ENCODE data around the gene S100A5. TPM values are rescaled to one million over a fixed set of nuclear protein-coding genes. Genes with fewer than 3 reads are reported as not detected.
"Not testable (repeated sequence)": the region's sequence is repeated elsewhere in the genome, so short reads cannot be mapped to it uniquely, and the experiment has no call there.

The S100A5 gene
- total RNA-seq, 1 experiment from 2014 or later = not detected

DNA sequence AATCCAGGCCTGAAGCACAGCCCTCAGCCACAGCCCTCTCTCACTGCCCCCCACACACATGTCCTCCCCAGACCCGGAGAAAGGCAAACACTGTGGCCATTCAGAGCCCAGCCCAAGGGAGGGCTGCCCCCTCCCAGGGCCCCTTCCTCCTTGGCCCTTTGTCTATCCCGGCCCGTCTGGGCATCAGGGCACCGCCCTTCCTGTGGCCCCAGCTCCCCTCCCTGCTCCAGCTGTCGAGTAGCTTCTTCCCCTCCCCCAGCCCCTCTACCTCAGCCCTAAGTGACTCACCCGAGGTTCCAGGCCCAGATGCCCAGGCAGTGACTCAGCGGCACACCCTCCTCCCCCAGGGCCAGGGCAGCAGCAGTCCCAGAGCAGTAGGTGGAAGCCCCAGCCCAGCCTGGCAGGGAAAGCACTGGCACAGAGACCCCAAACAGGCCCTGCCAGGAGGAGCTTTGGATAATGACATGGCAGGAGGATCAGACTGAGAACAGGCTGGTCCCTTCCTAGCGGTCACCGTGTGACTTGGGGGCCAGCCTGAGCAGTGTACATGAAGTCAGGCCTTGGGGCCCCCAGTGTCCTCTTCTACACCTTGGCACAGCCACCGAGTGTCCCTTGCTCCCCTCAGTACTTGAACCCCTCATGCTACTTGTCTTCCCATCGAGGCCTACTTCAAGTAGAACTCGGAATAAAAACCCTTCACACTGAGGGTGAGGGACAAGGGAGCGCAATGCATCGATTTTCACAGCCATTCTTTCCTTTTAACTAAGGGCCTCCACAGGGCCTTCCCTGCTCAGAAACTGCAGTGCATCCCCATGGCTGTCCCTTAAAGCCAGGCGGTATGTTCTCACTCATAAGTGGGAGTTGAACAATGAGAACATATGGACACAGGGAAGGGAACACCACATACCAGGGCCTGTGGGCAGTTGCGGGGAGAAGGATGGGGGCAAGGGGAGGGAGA, 26.0 kb upstream of the S100A5 start:
- CTCF ChIA-PET = interaction anchor here (0.6 to 2.1 kb wide), 16 partner anchors 11 to 106 kb away, joined by 3 to 61 read pairs (median 6); partner anchors contain the start of genes CHTOP, S100A13, S100A16 and S100A4
- peaks cover 63% of the 10 kb centered on the region for H3K4me1 Mint-ChIP-seq (ENCODE audit: low read depth, unreplicated experiment)

DNA sequence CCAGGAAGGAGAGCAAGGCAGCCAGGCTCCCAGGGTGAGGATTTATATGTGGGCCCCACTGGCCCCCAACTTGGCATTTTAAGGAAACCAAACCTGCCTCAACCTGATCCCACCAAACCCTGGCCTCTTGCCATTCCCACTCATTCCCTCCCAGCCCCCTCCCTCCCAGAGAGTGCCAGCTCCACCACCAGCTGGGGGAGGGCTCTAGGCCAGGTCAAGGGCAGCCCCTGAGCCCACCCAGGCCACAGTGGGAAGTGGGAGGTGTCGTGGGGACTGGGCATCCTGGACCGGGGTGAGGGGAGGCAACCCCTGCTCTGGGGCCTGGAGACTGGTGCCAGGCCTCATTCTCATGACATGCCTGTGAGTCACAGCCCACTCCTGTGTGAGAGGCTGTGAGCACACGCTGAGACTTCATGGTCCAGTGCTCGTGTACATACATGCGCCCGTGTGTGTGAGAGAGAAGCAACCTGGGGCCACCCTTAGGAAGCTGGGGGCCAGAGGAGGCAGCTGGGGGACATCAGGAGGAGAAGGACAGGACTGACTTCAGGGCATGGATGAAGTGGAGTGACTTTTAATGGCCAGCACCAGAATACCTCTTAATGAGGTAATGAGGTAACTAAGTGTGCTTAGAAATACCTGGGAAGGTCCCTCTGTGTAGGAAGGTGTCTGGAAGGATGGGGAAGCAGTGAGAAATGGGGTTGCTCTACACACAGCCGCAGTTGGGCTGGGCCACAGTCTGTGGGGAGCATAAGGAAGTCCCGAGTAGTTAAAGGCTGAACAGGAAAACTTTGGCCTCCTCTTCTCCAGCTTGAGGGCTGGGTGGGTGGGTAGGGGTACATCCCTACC, 25.0 kb upstream of the S100A5 start, which contains the start of gene S100A2:
TSS of gene S100A2 (minus strand) at position 316 of the 846 bp plus-strand sequence. CDS start 1,967 bp downstream, outside the sequence.
- intact Hi-C loops (cut with micrococcal nuclease; ENCODE audit: unreplicated experiment) = loop anchor here (5.0 kb wide), 1 partner anchor 213 kb away; no protein-coding TSS in a partner anchor
- BruUV-seq (replicated peaks) = TSS peak; percentile 16
- CTCF ChIA-PET = interaction anchor here (0.6 to 2.1 kb wide), 16 partner anchors 10 to 107 kb away, joined by 3 to 61 read pairs (median 6); partner anchors contain the start of genes CHTOP, S100A13, S100A16 and S100A4
- Mint-ChIP-seq H3K4me1 (ENCODE audit: low read depth, unreplicated experiment) (peaks cover 59% of the 10 kb centered on the region), H3K9me3 (ENCODE audit: low read depth, unreplicated experiment) (no peaks in the 10 kb centered on the region), H3K27ac (ENCODE audit: unreplicated experiment) (peak within 1 kb of the TSS; percentile 96), H3K36me3 (ENCODE audit: insufficient read depth, unreplicated experiment) (peaks cover 44% of the 10 kb centered on the region), H3K27me3 (ENCODE audit: unreplicated experiment) (no peaks in the 10 kb centered on the region), H3K4me3 (ENCODE audit: low read depth, unreplicated experiment) (peak within 1 kb of the TSS; percentile 36)
- TF ChIP-seq, protein P1, sequence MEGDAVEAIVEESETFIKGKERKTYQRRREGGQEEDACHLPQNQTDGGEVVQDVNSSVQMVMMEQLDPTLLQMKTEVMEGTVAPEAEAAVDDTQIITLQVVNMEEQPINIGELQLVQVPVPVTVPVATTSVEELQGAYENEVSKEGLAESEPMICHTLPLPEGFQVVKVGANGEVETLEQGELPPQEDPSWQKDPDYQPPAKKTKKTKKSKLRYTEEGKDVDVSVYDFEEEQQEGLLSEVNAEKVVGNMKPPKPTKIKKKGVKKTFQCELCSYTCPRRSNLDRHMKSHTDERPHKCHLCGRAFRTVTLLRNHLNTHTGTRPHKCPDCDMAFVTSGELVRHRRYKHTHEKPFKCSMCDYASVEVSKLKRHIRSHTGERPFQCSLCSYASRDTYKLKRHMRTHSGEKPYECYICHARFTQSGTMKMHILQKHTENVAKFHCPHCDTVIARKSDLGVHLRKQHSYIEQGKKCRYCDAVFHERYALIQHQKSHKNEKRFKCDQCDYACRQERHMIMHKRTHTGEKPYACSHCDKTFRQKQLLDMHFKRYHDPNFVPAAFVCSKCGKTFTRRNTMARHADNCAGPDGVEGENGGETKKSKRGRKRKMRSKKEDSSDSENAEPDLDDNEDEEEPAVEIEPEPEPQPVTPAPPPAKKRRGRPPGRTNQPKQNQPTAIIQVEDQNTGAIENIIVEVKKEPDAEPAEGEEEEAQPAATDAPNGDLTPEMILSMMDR (IDR thresholded peaks at IDR 0.05; ENCODE audit: unreplicated experiment) = no peak
- peak; percentile 63 for DNase-seq

More for the DNA sequence above, 26.0 kb upstream of the S100A5 start:
- TF ChIP-seq, protein P1 (IDR thresholded peaks at IDR 0.05; ENCODE audit: unreplicated experiment) = no peak
- intact Hi-C loops (cut with micrococcal nuclease; ENCODE audit: unreplicated experiment) = loop anchor here (5.0 kb wide), 1 partner anchor 214 kb away; no protein-coding TSS in a partner anchor
- DNase-seq = peak; percentile 100
- peak overlapping the region; percentile 96 for H3K27ac Mint-ChIP-seq (ENCODE audit: unreplicated experiment)
- H3K27me3 Mint-ChIP-seq (ENCODE audit: unreplicated experiment) = no peaks in the 10 kb centered on the region
- H3K36me3 Mint-ChIP-seq (ENCODE audit: insufficient read depth, unreplicated experiment) = peaks cover 46% of the 10 kb centered on the region
- peak overlapping the region; percentile 36 for H3K4me3 Mint-ChIP-seq (ENCODE audit: low read depth, unreplicated experiment)
- H3K9me3 Mint-ChIP-seq (ENCODE audit: low read depth, unreplicated experiment) = no peaks in the 10 kb centered on the region
- BruUV-seq (replicated peaks) = TSS peak; percentile 83

DNA sequence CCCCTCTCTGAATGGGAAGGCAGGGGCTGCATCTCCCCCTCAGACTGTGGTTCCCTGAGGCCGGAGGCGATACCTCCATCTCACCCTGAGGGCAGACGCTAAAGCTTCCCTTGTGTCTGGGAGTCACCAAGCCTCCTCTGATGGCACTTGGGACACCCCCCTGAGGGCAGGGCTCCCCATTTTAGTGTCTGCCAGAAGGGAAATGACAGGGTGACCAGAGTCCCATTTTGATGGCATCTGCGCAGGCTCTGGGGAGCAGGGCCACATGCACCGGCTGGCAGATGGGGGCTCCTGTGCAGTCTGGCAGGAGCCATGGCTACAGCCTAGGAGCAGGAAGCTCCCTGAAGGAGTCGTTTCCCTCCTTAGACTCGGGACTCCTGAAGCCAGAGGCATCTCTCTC, 23.3 kb upstream of the S100A5 start:
- no peak overlapping the region for H3K4me3 Mint-ChIP-seq (ENCODE audit: low read depth, unreplicated experiment)
- no peaks in the 10 kb centered on the region for H3K9me3 Mint-ChIP-seq (ENCODE audit: low read depth, unreplicated experiment)
- CTCF ChIA-PET = interaction anchor here (1.5 kb wide), 1 partner anchor 27 kb away, joined by 3 read pairs; no protein-coding TSS in a partner anchor
- TF ChIP-seq, protein P1 (IDR thresholded peaks at IDR 0.05; ENCODE audit: unreplicated experiment) = no peak
- no peaks in the 10 kb centered on the region for H3K27me3 Mint-ChIP-seq (ENCODE audit: unreplicated experiment)
- intact Hi-C loops (cut with micrococcal nuclease; ENCODE audit: unreplicated experiment) = no loop called here
- H3K36me3 Mint-ChIP-seq (ENCODE audit: insufficient read depth, unreplicated experiment) = peaks cover 39% of the 10 kb centered on the region
- peaks cover 41% of the 10 kb centered on the region for H3K4me1 Mint-ChIP-seq (ENCODE audit: low read depth, unreplicated experiment)
- peak overlapping the region; percentile 28 for H3K27ac Mint-ChIP-seq (ENCODE audit: unreplicated experiment)
- BruUV-seq (replicated peaks) = no TSS peak
- no peak for DNase-seq

DNA sequence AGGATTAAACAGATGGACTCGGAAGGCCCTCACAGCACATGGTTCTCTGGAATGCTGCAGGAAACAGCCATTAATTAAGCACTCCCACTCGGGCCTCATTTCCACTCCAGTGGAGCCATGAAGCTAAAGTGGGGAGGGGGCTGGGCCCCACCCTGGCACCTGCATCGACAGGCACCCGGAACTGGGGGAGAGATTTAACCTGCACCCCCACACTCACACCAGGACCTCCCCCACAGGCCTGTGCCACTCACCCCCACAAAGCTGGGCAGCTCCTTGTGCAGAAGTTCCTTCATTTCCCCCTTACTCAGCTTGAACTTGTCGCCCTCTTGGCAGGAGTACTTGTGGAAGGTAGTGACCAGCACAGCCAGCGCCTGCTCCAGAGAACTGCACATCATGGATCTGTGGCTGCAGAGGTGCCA, 22.8 kb upstream of the S100A5 start:
- no peaks in the 10 kb centered on the region for H3K9me3 Mint-ChIP-seq (ENCODE audit: low read depth, unreplicated experiment)
- no peak overlapping the region for H3K27ac Mint-ChIP-seq (ENCODE audit: unreplicated experiment)
- H3K36me3 Mint-ChIP-seq (ENCODE audit: insufficient read depth, unreplicated experiment) = peaks cover 35% of the 10 kb centered on the region
- TF ChIP-seq, protein P1 (IDR thresholded peaks at IDR 0.05; ENCODE audit: unreplicated experiment) = no peak
- H3K4me3 Mint-ChIP-seq (ENCODE audit: low read depth, unreplicated experiment) = no peak overlapping the region
- peaks cover 36% of the 10 kb centered on the region for H3K4me1 Mint-ChIP-seq (ENCODE audit: low read depth, unreplicated experiment)
- CTCF ChIA-PET = interaction anchor here (0.7 to 1.5 kb wide), 2 partner anchors 27 to 403 kb away, joined by 3 read pairs; no protein-coding TSS in a partner anchor
- no TSS peak for BruUV-seq (replicated peaks)
- intact Hi-C loops (cut with micrococcal nuclease; ENCODE audit: unreplicated experiment) = no loop called here
- DNase-seq = no peak
- no peaks in the 10 kb centered on the region for H3K27me3 Mint-ChIP-seq (ENCODE audit: unreplicated experiment)

DNA sequence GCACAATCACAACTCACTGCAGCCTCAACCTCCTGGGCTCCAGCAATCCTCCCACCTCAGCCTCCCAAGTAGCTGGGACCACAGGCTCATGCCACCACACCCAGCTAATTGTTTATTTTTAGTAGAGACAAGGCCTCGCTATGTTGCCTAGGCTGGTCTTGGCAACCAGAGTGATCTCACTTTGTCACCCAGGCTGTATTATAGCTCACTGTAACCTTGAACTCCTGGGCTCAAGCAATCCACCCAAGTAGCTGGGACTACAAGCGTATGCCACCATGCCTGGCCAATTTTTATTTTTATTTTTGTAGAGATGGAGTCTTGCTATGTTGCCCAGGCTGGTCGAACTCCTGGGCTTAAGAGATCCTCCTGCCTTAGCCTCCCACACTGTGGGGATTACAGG, 21.3 kb upstream of the S100A5 start:
- H3K27me3 Mint-ChIP-seq (ENCODE audit: unreplicated experiment); H3K4me3 Mint-ChIP-seq (ENCODE audit: low read depth, unreplicated experiment); DNase-seq; H3K27ac Mint-ChIP-seq (ENCODE audit: unreplicated experiment); BruUV-seq (replicated peaks); intact Hi-C loops (cut with micrococcal nuclease; ENCODE audit: unreplicated experiment); H3K9me3 Mint-ChIP-seq (ENCODE audit: low read depth, unreplicated experiment): not testable (repeated sequence)
- CTCF ChIA-PET = interaction anchor here (1.1 to 1.6 kb wide), 3 partner anchors 10 to 30 kb away, joined by 3 read pairs; no protein-coding TSS in a partner anchor
- Mint-ChIP-seq H3K4me1 (ENCODE audit: low read depth, unreplicated experiment) (peaks cover 21% of the 10 kb centered on the region), H3K36me3 (ENCODE audit: insufficient read depth, unreplicated experiment) (peaks cover 20% of the 10 kb centered on the region)

All from Calu3 (cell line).